GM13976 (cell line): ENCODE measurements around the gene STAMBPL1.

ENCODE experiments used
- DNase-seq: peaks from one replicate; pipeline ENCODE4 v3.0.0; 2012; ENCODE audit warnings: low spot score
- in situ Hi-C: fragments of 300-500 bp; cut with MboI; formaldehyde crosslinking; loops from one replicate; pipeline ENCODE4 v1.12.0; 2022; ENCODE audit warnings: low sequenced_read_pairs, mixed read lengths, inconsistent platforms; ENCODE audit not compliant: unreplicated experiment
- TF ChIP-seq, protein P1 (sequence below): IDR thresholded peaks from 2 replicates; pipeline ENCODE4 v1.5.1; 2012; ENCODE audit warnings: borderline replicate concordance, mild to moderate bottlenecking; ENCODE audit not compliant: insufficient read depth; ENCODE audit errors: extremely low read depth, missing control alignments, control extremely low read depth

The STAMBPL1 gene

GRCh38 chr10:88949912-88950837 is 70.1 kb downstream of the STAMBPL1 start:
- no peak for DNase-seq
- in situ Hi-C loops: no loop called here
- TF ChIP-seq, protein P1, sequence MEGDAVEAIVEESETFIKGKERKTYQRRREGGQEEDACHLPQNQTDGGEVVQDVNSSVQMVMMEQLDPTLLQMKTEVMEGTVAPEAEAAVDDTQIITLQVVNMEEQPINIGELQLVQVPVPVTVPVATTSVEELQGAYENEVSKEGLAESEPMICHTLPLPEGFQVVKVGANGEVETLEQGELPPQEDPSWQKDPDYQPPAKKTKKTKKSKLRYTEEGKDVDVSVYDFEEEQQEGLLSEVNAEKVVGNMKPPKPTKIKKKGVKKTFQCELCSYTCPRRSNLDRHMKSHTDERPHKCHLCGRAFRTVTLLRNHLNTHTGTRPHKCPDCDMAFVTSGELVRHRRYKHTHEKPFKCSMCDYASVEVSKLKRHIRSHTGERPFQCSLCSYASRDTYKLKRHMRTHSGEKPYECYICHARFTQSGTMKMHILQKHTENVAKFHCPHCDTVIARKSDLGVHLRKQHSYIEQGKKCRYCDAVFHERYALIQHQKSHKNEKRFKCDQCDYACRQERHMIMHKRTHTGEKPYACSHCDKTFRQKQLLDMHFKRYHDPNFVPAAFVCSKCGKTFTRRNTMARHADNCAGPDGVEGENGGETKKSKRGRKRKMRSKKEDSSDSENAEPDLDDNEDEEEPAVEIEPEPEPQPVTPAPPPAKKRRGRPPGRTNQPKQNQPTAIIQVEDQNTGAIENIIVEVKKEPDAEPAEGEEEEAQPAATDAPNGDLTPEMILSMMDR: no peak

DNA sequence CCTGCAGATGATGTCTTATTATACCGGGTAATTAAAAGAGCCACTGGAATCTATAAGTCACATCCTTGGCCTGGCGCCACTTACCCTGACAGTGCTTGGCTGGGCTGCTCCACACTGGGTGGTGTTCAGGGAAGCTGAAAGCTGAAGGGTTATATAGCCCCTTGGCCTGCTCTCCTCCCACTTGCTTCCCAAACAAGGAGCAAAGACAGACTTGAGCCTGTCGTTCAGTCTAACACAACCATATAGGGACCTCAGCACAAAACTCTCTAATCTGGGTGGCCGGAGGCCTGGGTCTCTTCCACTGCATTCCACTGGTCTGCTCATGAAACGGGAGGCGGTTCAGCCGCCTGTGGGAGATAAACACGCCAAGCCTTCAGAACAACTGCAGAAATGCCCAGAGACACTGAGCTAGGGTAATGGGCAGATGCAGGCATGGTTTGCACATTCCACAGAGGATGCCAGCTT is 72.6 kb downstream of the STAMBPL1 start, which contains the start of gene ACTA2:
Gene ACTA2 (minus strand): TSS at position 127 of the 465 bp plus-strand sequence. CDS start 3,843 bp downstream, outside the sequence.
- TF ChIP-seq, protein P1: no peak
- DNase-seq: no peak
- in situ Hi-C loops: no loop called here

DNA sequence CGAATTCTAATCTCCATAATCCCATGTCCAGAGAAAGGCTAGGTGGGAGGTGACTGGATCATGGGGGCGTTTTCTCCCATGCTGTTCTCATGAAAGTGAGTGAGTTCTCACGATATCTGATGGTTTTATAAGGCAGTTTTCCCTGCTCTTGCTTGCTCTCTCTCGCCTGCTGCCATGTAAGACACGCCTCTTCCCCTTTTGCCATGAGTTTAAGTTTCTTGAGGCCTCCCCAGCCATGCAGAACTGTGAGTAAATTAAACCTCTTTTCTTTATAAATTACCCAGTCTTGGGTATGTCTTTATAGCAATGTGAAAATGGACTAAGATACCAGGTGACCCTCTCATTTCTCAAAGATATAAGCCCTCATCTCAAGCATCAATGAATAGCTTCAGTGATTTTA is 73.6 kb downstream of the STAMBPL1 start:
- no peak for DNase-seq
- TF ChIP-seq, protein P1: no peak
- in situ Hi-C loops: no loop called here

DNA sequence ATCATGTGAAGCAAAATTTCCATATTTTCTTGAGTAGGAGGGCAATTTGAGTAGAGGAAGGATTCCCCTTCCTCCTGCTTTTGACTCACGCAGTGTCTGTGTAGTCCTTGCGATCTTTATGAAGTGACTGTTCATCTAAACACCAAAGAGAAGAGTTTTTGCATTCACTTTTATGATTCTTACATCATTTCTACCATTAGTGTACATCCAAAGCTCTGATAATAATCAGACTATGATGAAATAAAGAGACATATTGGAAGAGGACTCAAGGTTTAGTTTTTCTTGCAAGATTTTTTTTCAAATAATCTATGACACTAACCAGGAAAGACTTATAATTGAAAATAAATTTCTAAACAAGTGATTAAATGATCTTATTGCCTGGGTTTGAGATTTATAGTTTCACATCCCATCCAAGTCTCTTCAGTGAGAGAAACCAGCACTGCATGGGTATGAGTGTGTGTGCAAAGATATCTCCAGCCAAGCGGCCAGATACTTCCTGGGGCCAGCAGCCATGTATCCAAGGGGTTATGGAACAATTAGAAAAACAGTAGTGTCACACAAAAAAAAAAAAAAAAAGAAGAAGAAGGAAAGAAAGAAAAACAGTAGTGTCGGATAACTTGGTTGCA is 74.5 kb downstream of the STAMBPL1 start:
- TF ChIP-seq, protein P1: no peak
- DNase-seq: no peak
- in situ Hi-C loops: no loop called here

DNA sequence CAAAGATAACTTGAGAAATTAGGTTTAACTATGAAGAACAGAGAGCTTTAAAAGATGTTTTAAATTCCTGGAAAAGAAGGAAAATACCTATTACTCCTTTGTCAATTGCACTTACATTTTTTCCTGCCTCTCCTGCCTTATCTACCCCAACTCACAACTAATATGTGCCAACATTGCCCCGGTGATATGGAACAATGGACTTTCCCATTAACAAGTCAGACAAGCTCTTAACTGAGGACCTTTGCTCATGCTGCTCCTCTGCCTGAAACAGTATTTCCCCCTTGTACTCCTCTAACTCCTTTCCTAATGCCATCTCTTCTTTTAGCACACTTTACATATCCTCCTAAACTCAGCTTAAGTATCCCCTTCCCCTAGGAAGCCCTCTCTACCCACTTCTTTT is 77.3 kb downstream of the STAMBPL1 start:
- no peak for DNase-seq
- TF ChIP-seq, protein P1: no peak
- in situ Hi-C loops: no loop called here

GRCh38 chr10:88958721-88959120 is 78.7 kb downstream of the STAMBPL1 start:
- TF ChIP-seq, protein P1: no peak
- in situ Hi-C loops: no loop called here
- no peak for DNase-seq
